MM.1S (cell line): ENCODE measurements around the gene MPRIP.
"Not testable (repeated sequence)": the region's sequence is repeated elsewhere in the genome, so short reads cannot be mapped to it uniquely, and the experiment has no call there.

Experiments
- EZH2 ChIP-seq: fragments of 300-600 bp; sonication (generic); optimal IDR thresholded peaks from 2 replicates; pipeline ENCODE3; 2017; ENCODE audit warnings: low read depth, mild to moderate bottlenecking, antibody characterized with exemption, low read length, mixed read lengths
- EZH2phosphoT487 ChIP-seq: fragments of 300-600 bp; sonication (generic); IDR thresholded peaks from 2 replicates; pipeline ENCODE4 v1.6.1; 2018; ENCODE audit warnings: antibody characterized with exemption, low read length
- TF ChIP-seq, protein P1 (sequence below): fragments of 300-600 bp; sonication (generic); IDR thresholded peaks from 2 replicates; pipeline ENCODE4 v1.5.1; 2016; ENCODE audit warnings: antibody characterized with exemption, low read length, mixed read lengths

- TF ChIP-seq, protein P1, sequence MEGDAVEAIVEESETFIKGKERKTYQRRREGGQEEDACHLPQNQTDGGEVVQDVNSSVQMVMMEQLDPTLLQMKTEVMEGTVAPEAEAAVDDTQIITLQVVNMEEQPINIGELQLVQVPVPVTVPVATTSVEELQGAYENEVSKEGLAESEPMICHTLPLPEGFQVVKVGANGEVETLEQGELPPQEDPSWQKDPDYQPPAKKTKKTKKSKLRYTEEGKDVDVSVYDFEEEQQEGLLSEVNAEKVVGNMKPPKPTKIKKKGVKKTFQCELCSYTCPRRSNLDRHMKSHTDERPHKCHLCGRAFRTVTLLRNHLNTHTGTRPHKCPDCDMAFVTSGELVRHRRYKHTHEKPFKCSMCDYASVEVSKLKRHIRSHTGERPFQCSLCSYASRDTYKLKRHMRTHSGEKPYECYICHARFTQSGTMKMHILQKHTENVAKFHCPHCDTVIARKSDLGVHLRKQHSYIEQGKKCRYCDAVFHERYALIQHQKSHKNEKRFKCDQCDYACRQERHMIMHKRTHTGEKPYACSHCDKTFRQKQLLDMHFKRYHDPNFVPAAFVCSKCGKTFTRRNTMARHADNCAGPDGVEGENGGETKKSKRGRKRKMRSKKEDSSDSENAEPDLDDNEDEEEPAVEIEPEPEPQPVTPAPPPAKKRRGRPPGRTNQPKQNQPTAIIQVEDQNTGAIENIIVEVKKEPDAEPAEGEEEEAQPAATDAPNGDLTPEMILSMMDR: not testable (repeated sequence)
- TF ChIP-seq EZH2, EZH2phosphoT487: not testable (repeated sequence)
These were observed 45.5 kb upstream of the MPRIP start for GRCh38 chr17:16996726-16997125.
